Progenitor cell of endocrine pancreas (in vitro differentiated cells): ENCODE measurements around the gene PAQR3. TPM values are rescaled to one million over a fixed set of nuclear protein-coding genes. Genes with fewer than 3 reads are reported as not detected.
A peak's percentile ranks its signal among the peaks of the same experiment; 100 is the strongest.
"Not testable (repeated sequence)": the region's sequence is repeated elsewhere in the genome, so short reads cannot be mapped to it uniquely, and the experiment has no call there.

Experiments
- DNase-seq: peaks from one replicate; pipeline ENCODE4 v3.0.0; 2021; ENCODE audit warnings: low spot score; ENCODE audit not compliant: unreplicated experiment
- H3K27ac Mint-ChIP-seq: 2 replicates; pipeline ENCODE4 v1.8.0; 2021; ENCODE audit warnings: mild to moderate bottlenecking, moderate library complexity, mixed read lengths
- H3K27me3 Mint-ChIP-seq: 2 replicates; pipeline ENCODE4 v1.8.0; 2021; ENCODE audit warnings: mixed read lengths
- H3K36me3 Mint-ChIP-seq: 2 replicates; pipeline ENCODE4 v1.8.0; 2022; ENCODE audit warnings: mixed read lengths; ENCODE audit not compliant: insufficient read depth
- H3K4me1 Mint-ChIP-seq: 2 replicates; pipeline ENCODE4 v1.8.0; 2021; ENCODE audit warnings: low read depth, mixed read lengths
- H3K4me3 Mint-ChIP-seq: 2 replicates; pipeline ENCODE4 v1.8.0; 2021; ENCODE audit warnings: low read depth, mild to moderate bottlenecking, moderate library complexity, mixed read lengths
- H3K9me3 Mint-ChIP-seq: 2 replicates; pipeline ENCODE4 v1.8.0; 2021; ENCODE audit warnings: low read depth, mixed read lengths
- CTCF ChIP-seq: fragments of 200-600 bp; sonication (generic); IDR thresholded peaks from one replicate; pipeline ENCODE4 v1.5.0; 2021; ENCODE audit warnings: antibody characterized with exemption, mild to moderate bottlenecking; ENCODE audit not compliant: unreplicated experiment
- total RNA-seq: library from RNA; stranded (reverse); gene quantifications from 2 replicates; pipeline ENCODE4 v1.2.1, GENCODE V29; 2021

The PAQR3 gene
- total RNA-seq, 1 donor from 2014 or later, result 16.2 TPM

GRCh38 chr4:78876568-78877320 lies 62.5 kb downstream of the PAQR3 start:
- Mint-ChIP-seq H3K27me3 (no peaks in the 10 kb centered on the region), H3K4me3 (no peak overlapping the region), H3K9me3 (no peaks in the 10 kb centered on the region), H3K36me3 (peaks cover 9% of the 10 kb centered on the region), H3K27ac (no peak overlapping the region), H3K4me1 (no peaks in the 10 kb centered on the region)
- no peak for TF ChIP-seq CTCF
- DNase-seq, result no peak

GRCh38 chr4:78870056-78870455 lies 69.2 kb downstream of the PAQR3 start:
- no peak overlapping the region for H3K27ac Mint-ChIP-seq

GRCh38 chr4:78868712-78869111 lies 70.5 kb downstream of the PAQR3 start:
- H3K4me3 Mint-ChIP-seq, result not testable (repeated sequence)

More at GRCh38 chr4:78870056-78870455, 69.2 kb downstream of the PAQR3 start:
- peaks cover 13% of the 10 kb centered on the region for H3K36me3 Mint-ChIP-seq
- no peaks in the 10 kb centered on the region for H3K4me1 Mint-ChIP-seq
- H3K27me3 Mint-ChIP-seq, result no peaks in the 10 kb centered on the region
- H3K9me3 Mint-ChIP-seq, result no peaks in the 10 kb centered on the region
- no peak for TF ChIP-seq CTCF
- no peak for DNase-seq
- no peak overlapping the region for H3K4me3 Mint-ChIP-seq

GRCh38 chr4:78865451-78865850 lies 73.8 kb downstream of the PAQR3 start:
- Mint-ChIP-seq H3K27me3 (no peaks in the 10 kb centered on the region), H3K4me1 (peaks cover 20% of the 10 kb centered on the region), H3K27ac (no peak overlapping the region), H3K36me3 (peaks cover 3% of the 10 kb centered on the region), H3K9me3 (no peaks in the 10 kb centered on the region), H3K4me3 (no peak overlapping the region)
- DNase-seq, result no peak
- no peak for TF ChIP-seq CTCF

More at GRCh38 chr4:78868712-78869111, 70.5 kb downstream of the PAQR3 start:
- peaks cover 13% of the 10 kb centered on the region for H3K36me3 Mint-ChIP-seq
- H3K9me3 Mint-ChIP-seq, H3K27ac Mint-ChIP-seq, DNase-seq, H3K27me3 Mint-ChIP-seq, H3K4me1 Mint-ChIP-seq: not testable (repeated sequence)

- peak; percentile 88 for TF ChIP-seq CTCF
- H3K4me1 Mint-ChIP-seq, result peaks cover 26% of the 10 kb centered on the region
- peak overlapping the region; percentile 43 for H3K27ac Mint-ChIP-seq
- H3K4me3 Mint-ChIP-seq, result no peak overlapping the region
- H3K36me3 Mint-ChIP-seq, result peaks cover 5% of the 10 kb centered on the region
- no peak for DNase-seq
- no peaks in the 10 kb centered on the region for H3K9me3 Mint-ChIP-seq
- no peaks in the 10 kb centered on the region for H3K27me3 Mint-ChIP-seq
Observed at GRCh38 chr4:78864405-78865024, 74.7 kb downstream of the PAQR3 start.
